Activated CD4-positive, alpha-beta T cell treated with anti-CD3 and anti-CD28 coated beads for 1 hour (primary cell): Measurements from ENCODE around the gene CNKSR2.

ENCODE experiments used
- DNase-seq: peaks from one replicate; pipeline ENCODE4 v3.0.0-alpha.2; 2020

Gene CNKSR2

GRCh38 chrX:21691512-21692018 lies 317.3 kb downstream of the CNKSR2 start:
- no peak for DNase-seq

- no peak for DNase-seq
Observed at GRCh38 chrX:21698272-21698671, 324.1 kb downstream of the CNKSR2 start.

- DNase-seq = no peak
Observed at GRCh38 chrX:21699136-21699535, 324.9 kb downstream of the CNKSR2 start.

- DNase-seq = no peak
Observed at GRCh38 chrX:21700275-21700674, 326.1 kb downstream of the CNKSR2 start.

- no peak for DNase-seq
Observed at GRCh38 chrX:21700967-21701366, 326.7 kb downstream of the CNKSR2 start.

GRCh38 chrX:21702725-21703124 lies 328.5 kb downstream of the CNKSR2 start:
- DNase-seq = no peak
